Neural crest cell (in vitro differentiated cells): ENCODE measurements around the gene RIPOR1. TPM values are rescaled to one million over a fixed set of nuclear protein-coding genes. Genes with fewer than 3 reads are reported as not detected.
A peak's percentile ranks its signal among the peaks of the same experiment; 100 is the strongest.

Source experiments
- DNase-seq: peaks from one replicate; pipeline ENCODE4 v3.0.0; 2021; ENCODE audit warnings: low read depth, mixed read lengths, low spot score
- H3K27ac Mint-ChIP-seq: one replicate; pipeline ENCODE4 v1.8.0; 2021; ENCODE audit warnings: mild to moderate bottlenecking, mixed read lengths; ENCODE audit not compliant: unreplicated experiment
- H3K27me3 Mint-ChIP-seq: 2 replicates; pipeline ENCODE4 v1.8.0; 2021; ENCODE audit warnings: low read depth, mild to moderate bottlenecking, mixed read lengths
- H3K36me3 Mint-ChIP-seq: 2 replicates; pipeline ENCODE4 v1.8.0; 2021; ENCODE audit warnings: low read depth, mild to moderate bottlenecking, mixed read lengths
- H3K4me1 Mint-ChIP-seq: 2 replicates; pipeline ENCODE4 v1.8.0; 2021; ENCODE audit warnings: mixed read lengths
- H3K4me3 Mint-ChIP-seq: one replicate; pipeline ENCODE4 v1.8.0; 2021; ENCODE audit warnings: mild to moderate bottlenecking, mixed read lengths
- H3K9me3 Mint-ChIP-seq: 2 replicates; pipeline ENCODE4 v1.8.0; 2021; ENCODE audit warnings: mixed read lengths
- CTCF ChIP-seq: fragments of 200-600 bp; sonication (generic); conservative IDR thresholded peaks from 2 replicates; pipeline ENCODE4 v1.5.0; 2021; ENCODE audit warnings: antibody characterized with exemption, mild to moderate bottlenecking
- total RNA-seq: library from RNA; stranded (reverse); gene quantifications from 2 replicates; pipeline ENCODE4 v1.2.1, GENCODE V29; 2021

RIPOR1 gene
- total RNA-seq, 1 donor from 2014 or later, result 60.6 TPM

GRCh38 chr16:67551972-67552371, 23.3 kb downstream of the RIPOR1 start:
- peaks cover under 1% of the 10 kb centered on the region for H3K27me3 Mint-ChIP-seq
- H3K36me3 Mint-ChIP-seq, result no peaks in the 10 kb centered on the region
- TF ChIP-seq CTCF, result no peak
- H3K27ac Mint-ChIP-seq, result no peak overlapping the region
- H3K4me1 Mint-ChIP-seq, result peaks cover 9% of the 10 kb centered on the region
- no peak for DNase-seq
- no peaks in the 10 kb centered on the region for H3K9me3 Mint-ChIP-seq
- peak overlapping the region; percentile 8 for H3K4me3 Mint-ChIP-seq

GRCh38 chr16:67552476-67552875, 23.8 kb downstream of the RIPOR1 start:
- Mint-ChIP-seq H3K27ac (peak overlapping the region; percentile 58), H3K36me3 (no peaks in the 10 kb centered on the region), H3K27me3 (no peaks in the 10 kb centered on the region), H3K4me1 (peaks cover 9% of the 10 kb centered on the region), H3K9me3 (no peaks in the 10 kb centered on the region), H3K4me3 (no peak overlapping the region)
- no peak for TF ChIP-seq CTCF
- no peak for DNase-seq

- DNase-seq, result no peak
These were observed 27.2 kb downstream of the RIPOR1 start for GRCh38 chr16:67555795-67556212.

DNA sequence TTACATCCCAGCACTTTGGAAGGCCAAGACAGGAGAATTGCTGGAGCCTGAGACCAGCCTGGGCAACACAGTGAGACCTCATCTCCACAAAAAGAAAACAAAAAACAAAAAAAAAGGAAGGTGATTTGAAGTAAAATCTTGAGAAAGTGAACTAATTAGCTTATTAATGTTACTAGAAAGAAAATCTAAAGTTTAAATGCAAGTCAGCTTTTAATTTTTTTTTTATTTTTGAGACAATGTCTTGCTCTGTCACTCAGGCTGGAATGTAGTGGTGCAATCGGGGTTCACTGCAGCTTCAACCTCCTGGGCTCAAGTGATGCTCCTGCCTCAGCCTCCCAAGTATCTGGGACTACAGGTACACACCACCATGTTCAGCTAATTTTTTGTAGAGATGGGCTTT, 30.2 kb downstream of the RIPOR1 start:
- H3K36me3 Mint-ChIP-seq, result no peaks in the 10 kb centered on the region
- TF ChIP-seq CTCF, result no peak
- DNase-seq, result no peak
- H3K27me3 Mint-ChIP-seq, result no peaks in the 10 kb centered on the region
- H3K9me3 Mint-ChIP-seq, result no peaks in the 10 kb centered on the region
- no peak overlapping the region for H3K27ac Mint-ChIP-seq
- peaks cover 19% of the 10 kb centered on the region for H3K4me1 Mint-ChIP-seq
- H3K4me3 Mint-ChIP-seq, result no peak overlapping the region

More at GRCh38 chr16:67555795-67556212, 27.2 kb downstream of the RIPOR1 start:
- no peaks in the 10 kb centered on the region for H3K9me3 Mint-ChIP-seq
- H3K27ac Mint-ChIP-seq, result no peak overlapping the region
- H3K36me3 Mint-ChIP-seq, result no peaks in the 10 kb centered on the region
- H3K27me3 Mint-ChIP-seq, result no peaks in the 10 kb centered on the region
- H3K4me1 Mint-ChIP-seq, result peaks cover 12% of the 10 kb centered on the region
- no peak overlapping the region for H3K4me3 Mint-ChIP-seq
- TF ChIP-seq CTCF, result no peak

DNA sequence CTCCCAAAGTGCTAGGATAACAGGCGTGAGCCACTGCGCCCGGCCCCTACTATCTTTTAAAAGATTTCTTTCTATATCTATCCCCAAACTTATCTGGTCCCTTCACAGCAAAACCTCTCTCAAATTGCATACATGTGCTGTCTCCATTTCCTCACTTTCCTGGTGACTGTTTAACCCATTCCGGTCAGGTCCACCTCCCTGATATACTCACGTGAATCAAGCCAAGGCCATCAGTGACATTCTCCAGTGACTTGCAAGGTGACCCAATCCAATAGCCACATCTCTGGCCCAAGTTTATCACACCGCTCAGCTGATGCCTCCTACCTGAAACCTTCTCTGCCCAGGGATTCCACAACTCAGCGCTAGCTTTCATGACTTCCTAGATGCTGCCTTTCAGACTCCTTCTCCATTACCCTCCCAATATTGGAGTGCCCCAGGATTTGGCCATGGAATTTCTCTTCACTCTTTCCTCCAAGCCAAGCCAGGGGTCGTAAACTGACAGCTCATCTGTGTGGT, 32.3 kb downstream of the RIPOR1 start:
- H3K4me1 Mint-ChIP-seq, result peaks cover 29% of the 10 kb centered on the region
- no peaks in the 10 kb centered on the region for H3K9me3 Mint-ChIP-seq
- H3K4me3 Mint-ChIP-seq, result peak overlapping the region; percentile 94
- no peak for TF ChIP-seq CTCF
- H3K27ac Mint-ChIP-seq, result peak overlapping the region; percentile 88
- H3K27me3 Mint-ChIP-seq, result no peaks in the 10 kb centered on the region
- no peak for DNase-seq
- H3K36me3 Mint-ChIP-seq, result no peaks in the 10 kb centered on the region

- Mint-ChIP-seq H3K36me3 (no peaks in the 10 kb centered on the region), H3K4me3 (peak overlapping the region; percentile 94), H3K4me1 (peaks cover 29% of the 10 kb centered on the region), H3K27ac (peak overlapping the region; percentile 84), H3K27me3 (no peaks in the 10 kb centered on the region), H3K9me3 (no peaks in the 10 kb centered on the region)
- DNase-seq, result no peak
- TF ChIP-seq CTCF, result no peak
These were observed 32.8 kb downstream of the RIPOR1 start for GRCh38 chr16:67561501-67561823.
